GM18861 (cell line): ENCODE data around the gene KCTD15.

Experiments
- ATAC-seq: cut with Tn5 transposase; IDR thresholded peaks from one replicate; pipeline ENCODE4 v1.9.1; 2021; ENCODE audit not compliant: unreplicated experiment

Gene KCTD15

DNA sequence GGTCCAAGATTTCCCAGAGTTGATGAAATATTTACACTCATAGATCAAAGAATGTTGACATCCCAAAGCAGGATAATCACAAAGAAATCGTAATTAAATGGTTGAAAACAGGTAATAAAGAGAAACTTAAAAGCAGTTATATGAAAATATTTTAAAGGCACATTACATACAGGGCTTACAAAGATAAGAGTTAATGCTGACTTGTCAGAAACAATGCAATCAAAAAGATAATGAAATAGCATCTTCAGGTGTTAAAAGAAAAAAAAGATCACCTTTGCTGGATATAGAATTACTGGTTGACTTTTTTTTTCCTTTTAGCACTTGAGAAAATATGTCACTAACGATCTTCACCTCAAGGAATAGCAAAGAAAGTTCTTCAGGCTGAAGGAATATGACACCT, 48.8 kb downstream of the KCTD15 start:
- no peak for ATAC-seq

DNA sequence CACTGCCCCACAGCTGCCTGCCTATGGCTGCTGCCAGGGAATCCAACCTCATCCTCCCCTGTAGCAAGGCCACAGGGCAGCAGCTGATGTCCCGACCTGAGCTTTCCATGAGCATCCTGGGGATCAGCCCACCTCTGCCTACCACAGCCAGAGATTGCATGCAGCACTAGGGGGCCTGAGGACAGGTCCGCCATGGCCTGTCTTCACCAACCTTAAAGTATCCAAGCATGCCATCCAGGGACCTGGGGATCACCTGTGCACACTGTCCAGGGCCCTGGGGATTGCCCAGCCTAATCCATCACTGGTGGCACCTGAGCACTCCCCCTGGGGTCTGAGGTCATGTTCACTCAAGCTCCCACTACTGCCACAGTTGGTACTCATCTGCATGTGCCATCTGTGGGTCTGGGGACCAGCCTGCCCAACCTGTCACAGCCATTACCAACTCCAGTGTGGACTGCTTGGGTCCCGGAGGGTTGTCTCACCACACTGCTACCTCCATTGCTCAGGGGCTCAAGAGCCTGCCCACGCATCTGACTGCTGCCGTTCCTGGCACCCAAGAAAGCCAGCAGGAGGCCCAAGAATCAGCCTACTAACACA, 53.0 kb downstream of the KCTD15 start:
- no peak for ATAC-seq

DNA sequence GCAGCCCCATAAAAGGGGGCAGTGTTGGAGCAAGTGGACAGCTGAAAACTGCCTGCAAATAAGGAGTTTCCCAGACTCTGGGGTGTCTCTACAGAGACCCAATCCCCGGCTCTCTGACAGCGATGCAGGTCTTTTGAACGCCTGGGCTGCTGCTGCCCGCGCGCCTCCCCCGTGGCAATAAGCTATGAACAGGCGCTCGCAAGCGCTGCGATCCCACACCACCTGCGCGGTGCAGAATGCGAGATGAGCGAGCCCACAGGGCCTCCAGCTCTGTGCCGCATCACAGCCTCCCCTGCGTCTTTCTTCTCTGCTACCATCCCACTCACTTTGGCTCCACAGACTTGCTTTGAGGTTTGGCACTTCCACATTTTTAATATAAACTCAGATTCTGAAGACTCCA, 62.3 kb downstream of the KCTD15 start:
- no peak for ATAC-seq

DNA sequence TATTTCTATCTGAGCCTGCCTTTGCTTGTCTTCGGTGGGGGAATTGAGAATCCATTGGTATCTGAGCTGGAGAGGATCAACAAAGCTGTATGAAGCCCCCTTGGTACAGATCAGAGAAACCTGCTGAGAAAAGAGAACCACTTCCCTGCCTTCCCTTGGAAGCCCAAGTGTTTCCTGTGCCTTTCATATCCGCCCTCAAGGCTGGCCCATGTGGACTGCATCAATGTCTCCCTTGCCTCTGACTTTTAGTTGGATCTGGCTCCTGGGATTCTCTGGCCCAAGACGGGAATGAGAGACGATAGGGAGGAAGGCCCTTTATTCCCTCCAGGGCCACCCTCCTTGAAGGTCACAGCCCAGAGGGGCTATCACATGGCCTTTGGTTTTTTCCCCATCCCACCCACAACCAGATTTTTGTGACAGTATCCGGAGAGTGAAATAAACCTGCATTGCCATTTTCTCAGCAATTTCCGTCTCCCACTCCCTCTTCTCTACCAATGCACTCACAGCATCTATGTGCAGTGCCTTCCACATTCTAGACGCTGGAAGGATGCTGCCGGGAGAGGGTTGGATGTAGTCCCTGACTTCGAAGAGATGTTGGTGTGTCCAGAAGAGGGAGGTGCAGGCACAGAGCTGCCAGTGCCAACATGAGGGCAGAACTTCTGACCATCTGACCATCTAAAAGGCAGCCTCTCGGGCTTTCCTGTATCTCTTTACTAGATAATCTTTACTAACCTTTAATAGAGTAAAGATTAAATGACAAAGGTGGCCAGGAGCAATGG, 63.8 kb downstream of the KCTD15 start:
- ATAC-seq: no peak

DNA sequence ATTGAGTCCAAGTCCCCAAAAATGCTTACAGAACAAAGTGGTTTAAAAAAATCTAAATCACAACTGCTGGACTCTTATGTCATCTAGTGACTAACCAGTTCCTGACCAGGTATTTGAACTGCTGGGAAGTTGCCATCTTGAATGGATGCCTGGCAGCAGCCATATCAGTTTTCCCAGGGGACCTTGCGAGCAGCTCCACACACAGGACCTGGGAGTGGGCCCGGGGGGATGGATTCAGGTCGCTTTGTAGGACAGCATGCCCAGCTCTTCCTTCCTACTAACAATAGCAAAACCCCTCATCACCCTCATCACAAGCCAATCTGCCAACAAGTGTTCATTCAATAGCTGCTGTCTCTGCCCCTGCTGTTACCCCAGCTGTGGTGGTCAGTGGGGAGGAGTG, 65.3 kb downstream of the KCTD15 start:
- no peak for ATAC-seq

DNA sequence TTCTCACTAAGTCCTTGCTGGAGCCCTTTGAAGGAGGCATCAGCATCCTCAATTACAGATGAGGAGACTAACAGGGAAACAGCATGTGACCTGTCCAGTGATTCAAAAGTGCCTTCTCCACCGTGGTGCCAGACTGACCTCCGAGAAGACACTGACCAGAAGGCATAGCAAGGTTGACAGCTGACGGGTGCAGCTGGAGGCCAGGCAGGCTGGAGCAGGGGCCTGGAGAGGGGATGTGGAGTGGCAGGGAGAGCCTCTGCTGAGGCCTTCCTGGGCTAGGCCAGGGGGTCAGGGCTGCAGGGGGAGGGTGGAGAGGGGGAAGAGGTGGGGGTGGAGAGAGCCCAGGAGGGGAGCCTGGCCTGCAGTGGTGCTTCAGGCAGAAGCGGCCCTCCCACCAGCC, 66.3 kb downstream of the KCTD15 start:
- ATAC-seq: no peak

DNA sequence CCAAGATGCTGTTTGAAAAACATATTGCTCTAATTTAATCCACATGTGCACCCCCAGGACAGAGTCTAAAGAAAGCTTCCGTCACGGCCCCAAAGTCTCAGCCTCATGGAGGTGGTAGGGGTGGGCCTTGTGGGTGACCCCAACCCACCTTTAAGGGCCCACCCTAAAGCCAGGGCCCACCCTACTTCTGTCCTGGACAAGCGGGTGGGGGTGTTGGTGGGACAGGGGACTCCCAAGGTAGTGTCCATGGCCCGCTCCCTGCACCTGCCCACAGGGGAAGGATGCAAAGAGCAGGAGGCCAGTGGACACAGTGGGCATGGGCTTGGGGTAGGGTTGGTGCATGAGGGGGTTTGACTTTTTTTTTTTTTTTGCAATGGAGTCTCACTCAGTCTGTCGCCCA, 66.8 kb downstream of the KCTD15 start:
- ATAC-seq: no peak

DNA sequence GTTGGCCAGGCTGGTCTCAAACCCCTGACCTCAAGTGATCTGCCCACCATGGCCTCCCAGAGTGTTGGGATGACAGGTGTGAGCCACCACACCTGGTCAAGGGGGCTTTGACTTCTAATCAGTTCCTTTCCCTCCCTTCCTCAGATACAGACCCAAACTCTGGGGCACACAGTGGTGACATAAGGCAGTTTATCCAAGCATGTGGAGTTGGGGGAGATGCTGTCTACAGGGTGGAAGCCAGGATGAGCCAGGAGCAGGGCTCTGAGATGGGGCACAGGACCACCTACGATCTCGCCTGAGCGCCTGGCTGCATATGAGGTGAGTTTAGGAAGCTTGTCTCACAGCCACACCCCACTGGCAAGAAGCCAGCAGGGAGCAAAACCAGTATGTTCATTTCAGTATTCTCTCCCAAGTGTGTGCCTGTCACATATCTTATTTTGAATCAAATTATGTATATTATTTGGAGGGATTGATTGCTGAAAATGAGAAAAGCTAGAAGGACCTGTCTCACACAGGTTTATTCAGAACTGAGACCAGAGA, 67.7 kb downstream of the KCTD15 start:
- no peak for ATAC-seq

DNA sequence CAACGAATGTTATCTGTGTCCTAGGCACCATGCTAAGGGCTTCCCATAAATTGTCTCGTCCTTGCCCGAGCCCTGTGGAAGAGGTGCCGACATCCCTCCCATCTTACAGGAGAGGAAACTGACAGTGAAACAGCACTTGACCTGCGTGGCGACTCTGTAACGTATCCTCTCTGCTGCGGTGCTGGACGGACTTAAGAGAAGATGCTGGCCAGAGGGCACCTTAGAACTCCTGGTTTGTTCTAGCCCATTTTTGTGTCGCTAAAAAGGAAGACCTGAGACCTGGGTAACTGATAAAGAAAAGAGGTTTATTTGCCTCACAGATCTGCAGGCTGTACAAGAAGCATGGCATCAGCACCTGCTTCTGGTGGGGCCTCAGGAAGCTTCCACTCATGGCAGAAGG, 68.6 kb downstream of the KCTD15 start:
- no peak for ATAC-seq
